Stimulated activated CD4-positive, alpha-beta T cell treated with anti-CD3 and anti-CD28 coated beads, Interleukin-2, amount 100 ng/mL, for 4 hours (primary cell): ENCODE data around the gene CPNE5.
"Not testable (repeated sequence)": the region's sequence is repeated elsewhere in the genome, so short reads cannot be mapped to it uniquely, and the experiment has no call there.

Source experiments
- DNase-seq: peaks from one replicate; pipeline ENCODE4 v3.0.0-alpha.2; 2020; ENCODE audit warnings: low read depth

The CPNE5 gene

GRCh38 chr6:36725581-36725980 is 113.7 kb downstream of the CPNE5 start:
- DNase-seq, result no peak

GRCh38 chr6:36724514-36725390 is 114.5 kb downstream of the CPNE5 start:
- DNase-seq, result no peak

- DNase-seq, result not testable (repeated sequence)
Observed at GRCh38 chr6:36723992-36724391, 115.3 kb downstream of the CPNE5 start.

GRCh38 chr6:36722879-36723278 is 116.4 kb downstream of the CPNE5 start:
- DNase-seq, result no peak

GRCh38 chr6:36722365-36722764 is 116.9 kb downstream of the CPNE5 start:
- no peak for DNase-seq

DNA sequence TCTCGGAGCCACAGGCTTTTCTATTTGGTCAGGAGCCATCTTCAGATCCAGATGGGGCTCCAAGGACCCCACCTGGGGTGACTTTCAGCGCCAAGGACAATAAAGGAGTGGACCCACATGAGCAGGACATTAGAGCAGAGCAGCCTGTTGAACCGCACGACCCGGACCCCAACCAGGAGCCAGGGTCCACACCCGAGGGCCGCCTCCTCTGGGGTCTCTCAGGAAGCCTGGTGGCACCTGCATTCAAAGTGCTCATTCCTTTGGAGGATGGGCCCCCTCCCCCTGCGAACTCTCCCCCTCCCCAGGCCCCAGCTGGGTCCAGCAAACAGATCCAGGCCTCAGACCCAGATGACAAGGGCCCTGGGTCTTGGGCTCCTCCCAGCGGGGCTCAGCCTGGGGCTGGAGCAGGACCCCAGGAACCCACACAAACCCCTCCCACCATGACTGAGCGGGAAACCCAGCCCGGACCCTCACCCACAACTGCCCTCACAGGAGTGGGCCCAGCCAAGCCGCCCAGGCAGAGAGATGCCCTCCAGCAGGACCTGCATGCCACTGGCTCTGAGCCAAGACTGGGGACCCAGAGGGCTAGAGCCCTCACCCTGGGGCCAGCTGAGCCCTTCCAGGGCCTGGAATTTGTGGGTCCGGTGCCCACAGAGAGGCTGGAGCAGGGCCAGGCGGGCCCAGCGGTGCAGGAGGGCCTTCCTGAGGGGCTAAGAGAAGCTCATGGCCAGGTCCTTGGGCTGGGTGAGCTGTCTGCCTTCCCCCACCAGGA is 117.7 kb downstream of the CPNE5 start:
- no peak for DNase-seq

DNA sequence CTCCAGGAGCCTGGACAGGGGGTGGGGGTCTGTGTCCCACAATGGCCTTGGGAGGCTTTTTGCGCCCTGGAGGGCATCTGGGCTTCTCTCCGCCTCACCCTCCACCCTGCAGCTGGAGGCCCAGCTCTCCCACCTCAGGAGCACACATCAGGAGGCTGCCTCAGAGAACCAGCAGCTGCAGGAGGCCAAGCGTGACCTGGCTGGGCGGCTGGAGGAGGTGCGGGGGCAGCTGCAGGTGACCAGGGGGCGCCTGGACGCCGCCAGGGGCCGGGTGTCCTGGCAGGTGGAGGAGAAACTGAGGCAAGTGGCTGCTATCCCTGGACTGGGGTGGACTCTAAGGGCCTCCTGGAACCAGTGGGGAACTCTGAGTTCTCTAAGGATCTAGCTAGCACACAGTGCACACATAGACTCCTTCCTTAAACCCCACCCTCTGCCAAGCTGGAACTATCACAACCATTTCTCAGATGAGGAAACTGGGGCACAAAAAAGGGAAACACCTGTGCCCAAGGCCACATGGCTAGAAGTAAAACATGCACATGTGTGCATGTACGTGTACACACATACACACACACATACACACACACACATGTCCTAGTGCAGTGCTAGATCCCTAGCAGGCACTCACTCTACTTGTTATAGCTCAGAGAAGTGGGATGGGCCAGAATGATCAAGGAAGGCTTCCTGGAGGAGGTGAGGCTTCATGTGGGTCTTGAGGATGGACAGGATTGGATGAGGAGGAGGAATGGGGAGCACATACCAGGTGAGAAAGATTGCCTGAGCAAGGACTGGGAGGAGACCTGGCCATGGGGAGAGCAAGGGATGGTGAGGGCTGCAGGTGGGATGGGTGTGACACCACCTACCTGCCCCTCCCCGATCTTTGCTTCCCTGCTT is 118.7 kb downstream of the CPNE5 start:
- no peak for DNase-seq

- DNase-seq, result no peak
Observed at GRCh38 chr6:36719126-36719525, 120.1 kb downstream of the CPNE5 start.

DNA sequence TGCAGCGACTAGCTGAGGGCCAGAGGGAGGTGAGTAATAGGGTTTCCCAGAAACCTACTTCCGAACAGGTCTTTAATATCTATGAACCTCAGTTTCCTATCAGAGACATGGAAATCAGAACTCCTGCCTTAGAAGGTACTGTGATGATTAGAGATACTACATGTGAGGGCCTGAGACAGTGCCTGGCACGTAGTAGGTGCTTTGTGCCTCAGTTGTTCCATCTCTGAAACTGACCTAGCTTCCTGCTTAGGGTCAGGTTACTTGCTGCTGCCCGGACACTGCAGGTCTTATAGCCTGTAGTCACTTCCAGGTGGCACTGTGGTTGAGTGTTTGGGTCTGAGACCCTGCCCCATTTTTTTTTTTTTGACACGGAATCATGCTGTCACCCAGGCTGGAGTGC is 120.7 kb downstream of the CPNE5 start:
- DNase-seq, result no peak

- DNase-seq, result no peak
Observed at GRCh38 chr6:36717871-36718540, 121.2 kb downstream of the CPNE5 start.

- no peak for DNase-seq
Observed at GRCh38 chr6:36717231-36717825, 121.9 kb downstream of the CPNE5 start.

GRCh38 chr6:36716476-36717093 is 122.7 kb downstream of the CPNE5 start:
- DNase-seq, result no peak

DNA sequence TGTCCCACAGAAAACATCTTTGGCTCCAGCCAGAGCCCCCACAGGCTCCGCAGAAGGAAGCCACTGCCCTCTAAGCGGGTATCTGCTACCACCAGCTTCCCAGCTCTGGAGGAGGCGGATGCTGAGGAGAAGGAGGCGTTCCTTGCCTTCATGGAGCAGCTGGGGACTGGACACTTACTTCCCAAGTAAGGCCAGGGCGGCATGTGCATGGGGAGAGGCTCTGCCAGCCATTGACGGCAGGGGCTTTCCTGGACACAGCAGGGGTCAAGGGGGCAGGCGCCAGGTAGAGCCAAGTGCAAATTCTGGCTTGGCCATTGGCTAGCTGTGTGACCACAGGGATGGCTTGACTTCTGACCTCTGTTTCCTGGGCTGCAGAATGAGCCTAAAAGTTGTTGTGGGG is 123.8 kb downstream of the CPNE5 start:
- DNase-seq, result no peak

GRCh38 chr6:36714511-36714910 is 124.7 kb downstream of the CPNE5 start:
- DNase-seq, result no peak

DNA sequence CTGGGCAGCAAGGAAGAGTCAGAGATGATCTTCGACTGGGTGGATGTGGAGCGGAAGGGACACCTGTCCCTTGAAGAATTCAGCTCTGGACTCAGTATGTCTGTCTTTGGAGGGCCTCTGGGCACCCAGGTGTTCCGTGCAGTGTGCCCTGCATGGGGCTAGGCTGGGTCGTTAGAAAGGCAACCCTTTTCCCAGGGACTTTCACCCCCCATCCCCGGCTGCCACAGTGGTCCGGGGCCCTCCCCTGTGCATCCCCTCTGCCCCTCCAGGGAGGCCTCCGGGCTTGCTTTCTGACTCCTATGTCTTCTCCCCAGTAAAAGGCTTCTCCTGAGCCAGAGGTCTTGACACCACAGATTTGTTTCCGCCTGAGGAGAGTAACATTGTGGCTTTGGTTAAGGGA is 125.4 kb downstream of the CPNE5 start:
- DNase-seq, result no peak

GRCh38 chr6:36712816-36713215 is 126.4 kb downstream of the CPNE5 start:
- DNase-seq, result no peak

DNA sequence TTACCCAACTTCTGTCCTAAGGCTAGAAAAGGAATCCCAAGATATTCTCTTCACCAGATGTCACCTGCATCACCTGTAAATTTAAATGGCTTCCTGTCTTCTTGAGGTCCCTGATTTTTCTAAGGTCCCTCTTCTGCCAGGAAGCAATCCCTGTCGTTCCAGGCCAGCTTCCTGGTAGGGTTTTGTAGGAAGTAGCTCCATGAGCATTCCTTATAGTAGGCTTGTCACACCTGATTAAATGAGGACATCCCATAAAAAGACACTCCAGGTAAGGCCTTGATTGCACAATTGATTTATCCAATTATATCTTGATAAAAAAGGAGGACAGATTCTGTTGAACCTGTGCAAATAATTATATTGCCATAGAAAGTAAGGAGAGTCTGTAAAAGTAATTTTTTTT is 132.9 kb downstream of the CPNE5 start:
- DNase-seq, result no peak

DNA sequence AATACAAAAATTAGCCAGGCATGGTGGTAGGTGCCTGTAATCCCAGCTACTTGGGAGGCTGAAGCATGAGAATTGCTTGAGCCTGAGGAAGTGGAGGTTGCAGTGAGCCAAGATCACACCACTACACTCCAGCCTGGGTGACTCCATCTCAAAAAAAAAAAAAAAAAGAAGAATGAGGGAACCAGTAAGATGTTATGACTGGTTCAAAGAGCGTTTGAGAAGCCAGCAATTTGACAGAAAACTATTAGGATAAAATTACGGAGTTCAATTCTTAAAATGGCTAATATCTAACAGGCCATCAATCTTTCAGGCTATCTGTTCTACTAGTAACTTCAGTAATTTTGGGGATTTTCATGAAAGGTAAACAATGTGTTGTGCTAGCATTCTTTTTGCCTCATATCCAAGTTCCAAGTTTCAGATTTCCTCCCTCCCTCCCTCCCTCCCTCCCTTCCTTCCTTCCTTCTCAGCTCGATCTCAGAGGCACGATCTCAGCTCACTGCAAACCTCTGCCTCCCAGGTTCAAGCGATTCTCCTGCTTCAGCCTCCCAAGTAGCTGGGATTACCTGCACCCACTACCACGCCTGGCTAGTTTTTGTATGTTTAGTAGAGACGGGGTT is 134.2 kb downstream of the CPNE5 start:
- DNase-seq, result not testable (repeated sequence)

DNA sequence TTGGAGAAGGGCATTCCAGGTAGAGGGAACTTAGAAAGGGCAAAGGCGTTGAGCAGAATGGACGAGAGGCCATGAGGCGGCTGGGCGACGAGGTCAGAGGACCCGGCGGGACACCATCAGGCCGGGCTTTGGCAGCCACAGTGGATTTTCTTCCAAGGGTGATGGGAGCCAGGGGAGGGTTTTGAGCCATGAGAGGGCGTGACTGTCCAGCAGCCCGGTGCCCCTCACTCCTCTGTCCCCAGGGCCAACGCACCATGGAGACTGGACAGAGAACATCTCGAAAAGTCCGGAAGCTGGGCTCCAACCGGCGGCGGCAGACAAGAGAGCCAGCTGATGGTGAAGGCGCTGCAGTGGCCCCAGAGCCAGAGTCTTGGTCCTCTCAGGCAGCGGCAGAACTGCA is 135.3 kb downstream of the CPNE5 start:
- no peak for DNase-seq

DNA sequence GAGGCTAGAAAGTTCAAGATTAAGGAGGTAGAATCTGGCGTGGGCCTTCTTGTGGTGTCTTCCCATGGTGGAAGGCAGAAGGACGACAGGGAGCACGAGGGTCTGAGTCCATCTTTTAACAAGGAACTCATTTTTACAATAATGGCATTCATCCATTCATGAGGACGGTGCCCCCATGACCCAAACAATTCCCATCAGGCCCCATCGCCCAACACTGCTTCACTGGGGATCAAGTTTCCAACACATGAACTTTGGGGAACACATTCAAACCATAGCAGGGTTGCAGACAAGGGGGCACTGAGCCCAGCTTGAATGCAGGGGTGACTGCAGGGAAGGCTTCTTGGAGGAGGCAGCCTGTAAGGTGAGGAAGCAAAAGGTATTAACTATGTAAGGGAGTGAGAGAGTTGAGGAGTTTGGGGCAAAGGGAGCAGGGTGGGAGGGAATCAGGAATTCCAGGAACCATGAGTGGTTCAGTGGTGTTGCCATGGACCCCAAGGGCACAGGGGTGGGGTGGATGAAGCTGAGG is 136.1 kb downstream of the CPNE5 start:
- DNase-seq, result no peak
